Measurements from ENCODE around the gene ROBO3. TPM values are rescaled to one million over a fixed set of nuclear protein-coding genes. Genes with fewer than 3 reads are reported as not detected.

Gene ROBO3
- polyA plus RNA-seq, 1 donor: 17.3 TPM

GRCh38 chr11:124880958-124881357 is 15.7 kb downstream of the ROBO3 start:
- Histone ChIP-seq H3K36me3 (ENCODE audit: control insufficient read depth, insufficient read depth, low read length) (no peaks in the 10 kb centered on the region), H3K9me3 (ENCODE audit: control insufficient read depth, low read depth, low read length) (peaks cover 2% of the 10 kb centered on the region), H3K27me3 (ENCODE audit: control insufficient read depth, insufficient read depth, low read length) (peaks cover 22% of the 10 kb centered on the region), H3K4me1 (ENCODE audit: control insufficient read depth, insufficient read depth, low read length) (peaks cover 6% of the 10 kb centered on the region), H3K27ac (ENCODE audit: low read length) (no peak overlapping the region), H3K4me3 (ENCODE audit: low read length) (no peak overlapping the region)
- no peak for DNase-seq
- no CpG with 5 or more reads among the region's 3 CpGs for WGBS (ENCODE audit: insufficient coverage, low lambda C conversion rate)

GRCh38 chr11:124882339-124883071 is 17.3 kb downstream of the ROBO3 start:
- DNase-seq: no peak
- Histone ChIP-seq H3K4me3 (ENCODE audit: low read length) (no peak overlapping the region), H3K27me3 (ENCODE audit: control insufficient read depth, insufficient read depth, low read length) (peaks cover 15% of the 10 kb centered on the region), H3K9me3 (ENCODE audit: control insufficient read depth, low read depth, low read length) (no peaks in the 10 kb centered on the region), H3K4me1 (ENCODE audit: control insufficient read depth, insufficient read depth, low read length) (no peaks in the 10 kb centered on the region), H3K36me3 (ENCODE audit: control insufficient read depth, insufficient read depth, low read length) (no peaks in the 10 kb centered on the region), H3K27ac (ENCODE audit: low read length) (no peak overlapping the region)
- WGBS (ENCODE audit: insufficient coverage, low lambda C conversion rate): no CpG with 5 or more reads among the region's 11 CpGs

GRCh38 chr11:124884340-124884739 is 19.1 kb downstream of the ROBO3 start:
- no peak overlapping the region for H3K27ac ChIP-seq (ENCODE audit: low read length)
- H3K9me3 ChIP-seq (ENCODE audit: control insufficient read depth, low read depth, low read length): no peaks in the 10 kb centered on the region
- no peaks in the 10 kb centered on the region for H3K36me3 ChIP-seq (ENCODE audit: control insufficient read depth, insufficient read depth, low read length)
- H3K4me1 ChIP-seq (ENCODE audit: control insufficient read depth, insufficient read depth, low read length): no peaks in the 10 kb centered on the region
- H3K27me3 ChIP-seq (ENCODE audit: control insufficient read depth, insufficient read depth, low read length): peaks cover 10% of the 10 kb centered on the region
- no peak overlapping the region for H3K4me3 ChIP-seq (ENCODE audit: low read length)
- DNase-seq: no peak
- no CpG with 5 or more reads among the region's 1 CpG for WGBS (ENCODE audit: insufficient coverage, low lambda C conversion rate)

GRCh38 chr11:124884869-124885479 is 19.7 kb downstream of the ROBO3 start:
- Histone ChIP-seq H3K4me3 (ENCODE audit: low read length) (no peak overlapping the region), H3K27me3 (ENCODE audit: control insufficient read depth, insufficient read depth, low read length) (peaks cover 13% of the 10 kb centered on the region), H3K27ac (ENCODE audit: low read length) (no peak overlapping the region), H3K36me3 (ENCODE audit: control insufficient read depth, insufficient read depth, low read length) (no peaks in the 10 kb centered on the region), H3K9me3 (ENCODE audit: control insufficient read depth, low read depth, low read length) (no peaks in the 10 kb centered on the region), H3K4me1 (ENCODE audit: control insufficient read depth, insufficient read depth, low read length) (no peaks in the 10 kb centered on the region)
- no CpG with 5 or more reads among the region's 5 CpGs for WGBS (ENCODE audit: insufficient coverage, low lambda C conversion rate)
- no peak for DNase-seq

- DNase-seq: no peak
- Histone ChIP-seq H3K9me3 (ENCODE audit: control insufficient read depth, low read depth, low read length) (no peaks in the 10 kb centered on the region), H3K4me1 (ENCODE audit: control insufficient read depth, insufficient read depth, low read length) (no peaks in the 10 kb centered on the region), H3K27ac (ENCODE audit: low read length) (no peak overlapping the region), H3K27me3 (ENCODE audit: control insufficient read depth, insufficient read depth, low read length) (peaks cover 18% of the 10 kb centered on the region), H3K4me3 (ENCODE audit: low read length) (no peak overlapping the region), H3K36me3 (ENCODE audit: control insufficient read depth, insufficient read depth, low read length) (no peaks in the 10 kb centered on the region)
- no CpG with 5 or more reads among the region's 11 CpGs for WGBS (ENCODE audit: insufficient coverage, low lambda C conversion rate)
Observed at GRCh38 chr11:124886476-124886875, 21.2 kb downstream of the ROBO3 start.

GRCh38 chr11:124886978-124887666 is 21.9 kb downstream of the ROBO3 start:
- DNase-seq: no peak
- no peaks in the 10 kb centered on the region for H3K36me3 ChIP-seq (ENCODE audit: control insufficient read depth, insufficient read depth, low read length)
- no peaks in the 10 kb centered on the region for H3K9me3 ChIP-seq (ENCODE audit: control insufficient read depth, low read depth, low read length)
- no peak overlapping the region for H3K4me3 ChIP-seq (ENCODE audit: low read length)
- peaks cover 19% of the 10 kb centered on the region for H3K27me3 ChIP-seq (ENCODE audit: control insufficient read depth, insufficient read depth, low read length)
- no CpG with 5 or more reads among the region's 12 CpGs for WGBS (ENCODE audit: insufficient coverage, low lambda C conversion rate)
- H3K27ac ChIP-seq (ENCODE audit: low read length): no peak overlapping the region
- H3K4me1 ChIP-seq (ENCODE audit: control insufficient read depth, insufficient read depth, low read length): no peaks in the 10 kb centered on the region

GRCh38 chr11:124887667-124888013 is 22.4 kb downstream of the ROBO3 start:
- DNase-seq: no peak
- Histone ChIP-seq H3K27ac (ENCODE audit: low read length) (no peak overlapping the region), H3K9me3 (ENCODE audit: control insufficient read depth, low read depth, low read length) (no peaks in the 10 kb centered on the region), H3K36me3 (ENCODE audit: control insufficient read depth, insufficient read depth, low read length) (no peaks in the 10 kb centered on the region), H3K27me3 (ENCODE audit: control insufficient read depth, insufficient read depth, low read length) (peaks cover 21% of the 10 kb centered on the region), H3K4me3 (ENCODE audit: low read length) (no peak overlapping the region), H3K4me1 (ENCODE audit: control insufficient read depth, insufficient read depth, low read length) (no peaks in the 10 kb centered on the region)
- WGBS (ENCODE audit: insufficient coverage, low lambda C conversion rate): no CpG with 5 or more reads among the region's 3 CpGs

- Histone ChIP-seq H3K4me3 (ENCODE audit: low read length) (no peak overlapping the region), H3K4me1 (ENCODE audit: control insufficient read depth, insufficient read depth, low read length) (no peaks in the 10 kb centered on the region), H3K36me3 (ENCODE audit: control insufficient read depth, insufficient read depth, low read length) (no peaks in the 10 kb centered on the region), H3K9me3 (ENCODE audit: control insufficient read depth, low read depth, low read length) (no peaks in the 10 kb centered on the region), H3K27me3 (ENCODE audit: control insufficient read depth, insufficient read depth, low read length) (peaks cover 26% of the 10 kb centered on the region), H3K27ac (ENCODE audit: low read length) (no peak overlapping the region)
- DNase-seq: no peak
- 100% methylated on average over 1 of the region's 2 CpGs for WGBS (ENCODE audit: insufficient coverage, low lambda C conversion rate)
Observed at GRCh38 chr11:124889191-124890091, 24.2 kb downstream of the ROBO3 start.

GRCh38 chr11:124890151-124890550 is 24.9 kb downstream of the ROBO3 start:
- WGBS (ENCODE audit: insufficient coverage, low lambda C conversion rate): 100% methylated on average over 1 of the region's 2 CpGs
- H3K4me3 ChIP-seq (ENCODE audit: low read length): no peak overlapping the region
- no peaks in the 10 kb centered on the region for H3K4me1 ChIP-seq (ENCODE audit: control insufficient read depth, insufficient read depth, low read length)
- H3K27ac ChIP-seq (ENCODE audit: low read length): no peak overlapping the region
- no peaks in the 10 kb centered on the region for H3K9me3 ChIP-seq (ENCODE audit: control insufficient read depth, low read depth, low read length)
- no peak for DNase-seq
- peaks cover 24% of the 10 kb centered on the region for H3K27me3 ChIP-seq (ENCODE audit: control insufficient read depth, insufficient read depth, low read length)
- H3K36me3 ChIP-seq (ENCODE audit: control insufficient read depth, insufficient read depth, low read length): no peaks in the 10 kb centered on the region
